ENCODE measurements around the gene RPRD1A.
"Not testable (repeated sequence)": the region's sequence is repeated elsewhere in the genome, so short reads cannot be mapped to it uniquely, and the experiment has no call there.

The RPRD1A gene

DNA sequence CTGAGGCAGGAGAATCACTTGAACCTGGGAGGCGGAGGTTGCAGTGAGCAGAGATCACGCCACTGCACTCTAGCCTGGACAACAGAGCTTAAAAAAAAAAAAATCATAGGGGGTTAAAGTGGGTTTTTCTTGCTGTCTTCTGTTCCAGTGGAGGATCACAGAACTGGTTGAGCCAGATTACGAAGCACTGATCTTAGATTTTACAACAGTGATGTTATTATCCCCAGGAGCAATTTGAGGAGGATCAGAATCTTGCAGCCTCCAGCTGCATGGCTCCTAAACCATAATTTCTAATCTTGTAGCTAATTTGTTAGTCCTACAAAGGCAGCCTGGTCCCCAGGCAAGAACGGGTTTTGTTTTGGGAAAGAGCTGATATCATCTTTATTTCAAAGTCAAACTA lies 99.5 kb downstream of the RPRD1A start:
- not testable (repeated sequence) for DNase-seq (ENCODE audit: low spot score)

DNA sequence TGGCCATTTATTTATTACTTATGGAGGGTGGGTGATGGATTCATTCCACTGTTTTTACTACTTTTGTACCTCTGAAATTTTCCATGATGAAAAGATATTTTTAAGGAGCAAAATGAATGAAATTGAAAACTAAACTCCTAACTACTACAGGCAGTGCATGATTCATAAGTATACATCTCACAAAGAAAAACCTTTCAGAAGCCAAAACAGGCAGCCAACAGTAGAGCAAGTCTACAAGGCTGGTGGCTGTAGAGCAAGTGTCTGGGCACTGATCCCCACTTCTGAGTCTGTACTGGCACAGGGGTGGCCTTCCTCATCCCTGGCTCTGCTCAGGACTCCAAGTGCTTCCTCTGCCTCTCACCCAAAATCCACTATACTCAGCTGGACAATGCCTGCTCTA lies 103.0 kb downstream of the RPRD1A start:
- no peak for DNase-seq (ENCODE audit: low spot score)

DNA sequence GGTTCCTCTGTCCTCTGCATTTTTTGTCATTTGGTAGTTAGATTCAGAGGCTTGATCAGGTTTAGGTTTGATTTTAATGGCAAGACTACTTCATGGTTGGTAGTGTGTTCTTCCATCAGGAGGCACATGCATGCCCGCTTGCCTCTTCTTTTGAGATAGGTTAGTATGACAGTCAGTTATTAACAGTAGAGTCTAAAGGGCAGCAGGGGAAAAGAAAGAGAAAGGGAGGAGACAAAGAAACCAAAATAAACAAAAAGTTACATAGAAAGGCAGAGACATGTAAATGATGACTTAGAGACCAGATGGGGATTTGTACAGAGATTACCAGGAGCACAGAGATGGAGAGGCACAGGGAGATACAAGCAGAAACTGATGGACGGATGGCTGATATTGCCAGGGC lies 105.0 kb downstream of the RPRD1A start:
- DNase-seq (ENCODE audit: low spot score): no peak

DNA sequence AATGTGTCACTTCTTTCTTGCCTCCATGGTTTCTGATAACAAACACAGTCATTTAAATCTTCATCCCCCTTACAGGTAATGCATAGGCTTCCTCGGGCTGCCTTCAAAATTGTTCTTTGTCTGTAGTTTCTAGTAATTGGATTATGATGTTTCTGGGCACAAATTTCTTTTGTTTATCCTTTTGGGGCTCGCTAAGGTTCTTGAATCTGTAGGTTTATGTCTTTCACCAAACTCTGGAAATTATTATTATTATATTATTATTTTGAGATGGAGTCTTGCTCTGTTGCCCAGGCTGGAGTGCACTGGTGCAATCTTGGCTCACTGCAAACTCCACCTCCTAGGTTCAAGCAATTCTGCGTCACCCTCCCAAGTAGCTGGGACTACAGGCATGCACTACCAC lies 111.1 kb downstream of the RPRD1A start:
- DNase-seq (ENCODE audit: low spot score): no peak

DNA sequence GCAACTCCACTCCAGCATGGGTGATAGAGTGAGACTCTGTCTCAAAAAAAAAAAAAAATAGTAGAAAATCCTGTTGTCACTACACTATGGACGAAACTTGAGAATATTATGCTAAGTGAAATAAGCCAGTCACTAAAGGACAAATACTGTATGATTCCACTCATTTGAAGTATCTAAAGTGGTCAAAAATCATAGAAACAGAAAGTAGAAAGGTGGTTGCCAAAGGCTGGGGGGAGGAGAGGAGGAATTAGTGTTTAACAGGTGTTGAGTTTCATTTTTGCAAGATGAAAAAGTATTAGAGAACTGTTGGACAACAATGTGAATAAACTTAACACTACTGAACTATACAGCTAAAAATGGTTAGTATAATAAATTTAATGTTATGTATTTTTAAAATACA lies 113.7 kb downstream of the RPRD1A start:
- no peak for DNase-seq (ENCODE audit: low spot score)

DNA sequence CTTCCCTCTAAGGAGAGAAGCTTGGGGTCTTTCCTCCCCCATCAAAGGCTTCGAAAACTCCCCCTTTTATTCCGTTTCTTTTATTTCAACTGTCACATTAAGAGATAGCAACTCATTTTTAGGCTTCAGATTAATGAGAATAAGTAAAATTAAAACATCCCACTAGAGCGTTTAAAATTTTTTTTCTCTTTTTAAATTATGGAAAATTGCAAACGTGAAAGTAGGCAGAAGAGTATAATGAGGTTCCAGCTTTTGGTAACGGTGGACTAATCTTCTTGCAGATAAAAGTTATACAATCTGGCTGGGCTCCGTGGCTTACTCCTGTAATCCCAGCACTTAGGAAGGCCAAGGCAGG lies 116.8 kb downstream of the RPRD1A start:
- DNase-seq (ENCODE audit: low spot score): no peak

DNA sequence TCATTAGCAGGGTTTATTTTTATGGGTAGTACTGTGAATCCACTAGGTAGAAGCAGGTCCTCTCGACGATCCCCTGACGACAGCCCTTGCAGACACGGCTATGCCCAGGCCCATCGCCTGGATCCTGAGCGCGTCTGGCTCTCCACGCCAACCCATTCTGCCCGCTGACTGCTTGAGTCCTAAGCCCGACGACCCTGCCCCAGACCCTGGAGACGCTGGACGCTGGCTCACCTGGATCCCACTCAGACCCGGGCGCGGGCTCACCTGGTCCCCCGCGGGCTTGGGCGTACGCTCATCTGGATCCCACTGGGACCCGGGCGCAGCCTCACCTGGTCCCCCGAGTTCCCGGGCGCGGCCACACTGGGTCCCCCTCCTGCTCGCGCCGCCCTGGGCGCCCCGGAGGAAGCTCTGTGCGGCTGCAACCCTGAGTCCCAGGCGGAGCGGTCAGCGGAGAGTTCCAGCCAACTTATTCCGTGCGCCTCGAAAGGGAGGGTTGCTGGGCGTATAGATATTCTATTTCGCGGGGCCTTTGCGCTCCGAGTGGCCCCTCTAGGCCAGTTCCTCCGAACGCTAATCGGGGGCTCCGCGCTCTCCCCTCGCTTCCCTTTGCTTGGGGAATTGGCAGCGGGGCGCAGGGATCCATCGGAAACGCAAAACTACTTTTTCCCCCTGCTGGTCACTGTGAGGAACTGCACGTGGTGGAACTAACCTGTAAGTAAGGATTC lies 117.3 kb downstream of the RPRD1A start:
- DNase-seq (ENCODE audit: low spot score): peak; percentile 75

DNA sequence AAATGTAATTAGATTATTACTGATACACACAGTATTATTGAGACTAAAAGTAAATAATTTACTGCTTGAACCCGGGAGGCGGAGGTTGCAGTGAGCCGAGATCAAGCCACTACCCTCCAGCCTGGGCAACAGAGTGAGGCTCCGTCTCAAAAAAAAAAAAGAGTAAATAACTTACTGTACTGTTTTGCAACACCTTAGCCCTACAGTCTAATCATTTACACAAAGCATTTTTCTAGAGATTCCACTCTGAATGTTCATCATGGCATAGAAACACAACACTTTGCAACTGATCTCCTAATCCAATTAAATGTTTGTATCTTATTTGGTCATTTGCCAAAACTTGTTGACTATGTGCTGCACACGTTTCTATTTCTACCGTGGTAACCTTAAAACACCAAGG lies 118.3 kb downstream of the RPRD1A start:
- no peak for DNase-seq (ENCODE audit: low spot score)

DNA sequence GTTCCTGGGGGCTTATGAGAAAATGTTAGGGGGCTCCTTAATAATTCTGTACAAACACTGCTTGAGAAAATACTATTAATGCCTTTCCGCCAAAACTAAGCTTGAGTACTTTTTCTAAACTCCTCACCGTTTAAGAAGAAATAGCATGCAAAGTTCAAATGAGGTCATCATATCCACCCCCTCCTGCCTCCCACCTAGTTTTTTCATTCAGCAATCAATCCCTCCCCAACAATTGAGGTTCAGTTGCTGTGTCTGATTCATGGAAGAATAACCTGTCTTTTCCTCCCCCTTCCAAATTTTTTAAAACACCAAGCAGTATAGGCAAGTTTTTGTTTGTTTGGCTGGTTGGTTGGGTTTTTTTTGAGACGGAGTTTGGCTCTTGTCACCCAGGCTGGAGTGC lies 119.3 kb downstream of the RPRD1A start:
- DNase-seq (ENCODE audit: low spot score): no peak

DNA sequence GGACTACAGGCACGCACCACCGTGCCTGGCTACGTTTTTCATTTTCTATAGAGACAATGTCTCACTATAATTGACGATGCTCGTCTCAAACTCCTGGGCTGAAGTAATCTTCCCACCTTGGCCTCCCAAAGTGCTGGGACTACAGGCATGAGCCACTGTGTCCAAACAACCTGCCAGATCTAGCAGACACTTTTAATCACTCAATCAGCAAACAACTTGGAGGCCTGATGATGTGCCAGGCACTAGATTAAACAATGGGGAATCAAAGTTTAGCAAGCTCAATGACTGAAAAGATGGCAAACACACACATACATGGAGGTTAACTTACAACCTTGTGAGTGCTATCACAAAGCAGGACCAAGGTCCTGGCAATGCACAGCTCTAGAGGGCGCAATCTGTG lies 124.7 kb downstream of the RPRD1A start:
- DNase-seq (ENCODE audit: low spot score): no peak

DNA sequence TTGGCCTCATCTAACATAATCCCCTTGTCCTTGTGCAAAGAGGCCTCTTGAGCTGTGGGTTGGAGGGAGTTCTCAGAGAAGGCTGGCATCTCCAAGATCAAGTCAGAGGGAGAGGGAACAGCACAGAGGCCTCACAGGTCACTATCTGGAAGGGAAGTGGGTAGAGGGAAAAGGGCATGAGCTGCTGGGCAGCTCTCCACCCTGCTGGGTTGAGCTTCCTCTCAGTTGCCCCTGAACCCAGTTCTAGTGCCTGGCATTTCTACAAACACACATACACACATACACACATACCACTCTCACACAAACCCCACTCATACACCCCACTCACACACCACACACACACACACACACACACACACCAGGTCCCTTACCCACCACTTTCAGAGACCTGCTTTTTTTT lies 125.2 kb downstream of the RPRD1A start:
- DNase-seq (ENCODE audit: low spot score): no peak

DNA sequence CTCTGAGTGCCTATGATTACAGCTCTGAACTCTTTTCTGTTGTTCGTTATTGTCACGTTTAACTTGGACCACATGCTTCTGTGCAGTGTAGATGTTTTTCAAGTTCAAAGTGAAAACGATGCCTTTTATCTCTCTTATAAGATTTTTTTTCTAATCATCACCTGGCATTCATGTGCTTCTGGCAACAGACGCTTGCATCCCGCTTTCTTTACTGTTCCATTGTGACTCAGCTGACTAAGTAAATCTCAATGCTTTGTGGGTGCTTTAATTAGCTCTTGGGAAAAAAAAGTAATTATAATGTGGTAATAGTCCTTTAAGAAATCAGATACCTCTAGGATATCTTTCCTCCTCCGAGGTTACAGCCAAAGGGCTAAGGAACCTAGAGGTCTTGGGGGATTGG lies 126.1 kb downstream of the RPRD1A start:
- DNase-seq (ENCODE audit: low spot score): no peak
